H9 (cell line): Measurements from ENCODE around the gene LPAR3. TPM values are rescaled to one million over a fixed set of nuclear protein-coding genes. Genes with fewer than 3 reads are reported as not detected.

Experiments
- DNase-seq: peaks from one replicate; pipeline ENCODE4 v3.0.0-alpha.2; 2017
- H2AFZ ChIP-seq: one replicate; pipeline ENCODE4 v1.6.1; 2013; ENCODE audit warnings: mild to moderate bottlenecking, low read length, control low read depth, moderate library complexity
- H2AK5ac ChIP-seq: 2 replicates; pipeline ENCODE4 v1.6.1; 2013; ENCODE audit warnings: low read length, control low read depth, mixed read lengths; ENCODE audit not compliant: insufficient read length
- H2BK120ac ChIP-seq: one replicate; pipeline ENCODE4 v1.6.1; 2013; ENCODE audit warnings: low read depth, mild to moderate bottlenecking, low read length, control low read depth, inconsistent platforms; ENCODE audit not compliant: poor library complexity, severe bottlenecking
- H2BK12ac ChIP-seq: 2 replicates; pipeline ENCODE4 v1.6.1; 2013; ENCODE audit warnings: low read length, control low read depth, mixed read lengths, low read depth; ENCODE audit not compliant: insufficient read length
- H2BK15ac ChIP-seq: 2 replicates; pipeline ENCODE4 v1.6.1; 2013; ENCODE audit warnings: low read depth, low read length, control low read depth
- H2BK20ac ChIP-seq: one replicate; pipeline ENCODE4 v1.6.1; 2013; ENCODE audit warnings: low read depth, mild to moderate bottlenecking, low read length, control low read depth, inconsistent platforms; ENCODE audit not compliant: poor library complexity, severe bottlenecking
- H2BK5ac ChIP-seq: 2 replicates; pipeline ENCODE4 v1.6.1; 2013; ENCODE audit warnings: low read length, control low read depth, mixed read lengths; ENCODE audit not compliant: insufficient read length
- H3K14ac ChIP-seq: 2 replicates; pipeline ENCODE4 v1.6.1; 2013; ENCODE audit warnings: low read length, control low read depth; ENCODE audit not compliant: insufficient read depth
- H3K18ac ChIP-seq: 2 replicates; pipeline ENCODE4 v1.6.1; 2013; ENCODE audit warnings: low read depth, mild to moderate bottlenecking, mixed read lengths, low read length, control low read depth; ENCODE audit not compliant: insufficient read length
- H3K23ac ChIP-seq: 2 replicates; pipeline ENCODE4 v1.6.1; 2013; ENCODE audit warnings: low read length, control low read depth, mixed read lengths, low read depth; ENCODE audit not compliant: insufficient read length
- H3K23me2 ChIP-seq: 2 replicates; pipeline ENCODE4 v1.6.1; 2013; ENCODE audit warnings: low read depth, mild to moderate bottlenecking, mixed read lengths, low read length, control low read depth; ENCODE audit not compliant: insufficient read length, poor library complexity, severe bottlenecking
- H3K27ac ChIP-seq: 2 replicates; pipeline ENCODE4 v1.5.1; 2013; ENCODE audit warnings: low read length, control low read depth, mixed read lengths, low read depth; ENCODE audit not compliant: insufficient read length
- H3K27me3 ChIP-seq: 2 replicates; pipeline ENCODE4 v1.6.1; 2013; ENCODE audit warnings: low read length, control low read depth, inconsistent platforms; ENCODE audit not compliant: insufficient read depth
- H3K4ac ChIP-seq: 2 replicates; pipeline ENCODE4 v1.6.1; 2013; ENCODE audit warnings: low read depth, mild to moderate bottlenecking, control low read depth, inconsistent platforms, low read length, moderate library complexity
- H3K4me1 ChIP-seq: 2 replicates; pipeline ENCODE4 v1.6.1; 2013; ENCODE audit warnings: low read length, control low read depth, inconsistent platforms; ENCODE audit not compliant: insufficient read depth
- H3K4me2 ChIP-seq: 2 replicates; pipeline ENCODE4 v1.6.1; 2013; ENCODE audit warnings: low read length, control low read depth, mixed read lengths; ENCODE audit not compliant: insufficient read length, insufficient read depth
- H3K56ac ChIP-seq: 2 replicates; pipeline ENCODE4 v1.6.1; 2013; ENCODE audit warnings: low read depth, mild to moderate bottlenecking, mixed read lengths, low read length, control low read depth; ENCODE audit not compliant: insufficient read length
- H3K79me1 ChIP-seq: 2 replicates; pipeline ENCODE4 v1.6.1; 2013; ENCODE audit warnings: low read depth, mild to moderate bottlenecking, moderate library complexity, low read length, control low read depth, inconsistent platforms; ENCODE audit not compliant: insufficient read depth, poor library complexity, severe bottlenecking
- H3K79me2 ChIP-seq: 2 replicates; pipeline ENCODE4 v1.6.1; 2013; ENCODE audit warnings: low read length, control low read depth, inconsistent platforms; ENCODE audit not compliant: insufficient read depth
- H3K9ac ChIP-seq: 2 replicates; pipeline ENCODE4 v1.6.1; 2013; ENCODE audit warnings: low read length, control low read depth, mixed read lengths; ENCODE audit not compliant: insufficient read length; ENCODE audit errors: extremely low read depth
- H3K9me3 ChIP-seq: one replicate; pipeline ENCODE4 v1.6.1; 2013; ENCODE audit warnings: low read depth, low read length, inconsistent platforms; ENCODE audit not compliant: control insufficient read depth
- H3T11ph ChIP-seq: one replicate; pipeline ENCODE4 v1.6.1; 2013; ENCODE audit warnings: mild to moderate bottlenecking, low read length, control low read depth, inconsistent platforms
- H4K20me1 ChIP-seq: one replicate; pipeline ENCODE4 v1.6.1; 2013; ENCODE audit not compliant: control insufficient read depth, insufficient read length, insufficient read depth
- H4K5ac ChIP-seq: 2 replicates; pipeline ENCODE4 v1.6.1; 2013; ENCODE audit warnings: low read depth, mild to moderate bottlenecking, mixed read lengths, low read length, control low read depth; ENCODE audit not compliant: insufficient read length
- H4K8ac ChIP-seq: replicated peaks from 2 replicates; pipeline ENCODE4 v1.6.1; 2013; ENCODE audit warnings: low read length, control low read depth, mixed read lengths, low read depth; ENCODE audit not compliant: insufficient read length
- H4K91ac ChIP-seq: 2 replicates; pipeline ENCODE4 v1.6.1; 2013; ENCODE audit warnings: low read depth, mild to moderate bottlenecking, moderate library complexity, mixed read lengths, low read length, control low read depth; ENCODE audit not compliant: insufficient read length
- H3K27ac Mint-ChIP-seq, 3 experiments: 2 replicates in 2 of 3; 3 replicates in 1 of 3; pipeline ENCODE4 v1.8.0; 2020 to 2021; ENCODE audit warnings: mixed read lengths in 3 of 3, mild to moderate bottlenecking in 1 of 3, moderate library complexity in 1 of 3
- H3K27me3 Mint-ChIP-seq: 2 replicates; pipeline ENCODE4 v1.8.0; 2021; ENCODE audit warnings: low read depth, mild to moderate bottlenecking, moderate library complexity, mixed read lengths
- H3K36me3 Mint-ChIP-seq, 3 experiments: 2 replicates in 2 of 3; 3 replicates in 1 of 3; pipeline ENCODE4 v1.8.0; 2020 to 2021; ENCODE audit warnings: low read depth in 3 of 3, mixed read lengths in 3 of 3; ENCODE audit not compliant: insufficient read depth in 1 of 3
- H3K4me1 Mint-ChIP-seq, 2 experiments: 2 replicates each; pipeline ENCODE4 v1.8.0; 2020; ENCODE audit warnings: mixed read lengths in 2 of 2
- H3K4me3 Mint-ChIP-seq, 2 experiments: 2 replicates in 1 of 2; 3 replicates in 1 of 2; pipeline ENCODE4 v1.8.0; 2020 to 2021; ENCODE audit warnings: mild to moderate bottlenecking in 2 of 2, mixed read lengths in 2 of 2, moderate library complexity in 1 of 2
- H3K9me3 Mint-ChIP-seq, 2 experiments: 2 replicates in 1 of 2; 3 replicates in 1 of 2; pipeline ENCODE4 v1.8.0; 2020; ENCODE audit warnings: mild to moderate bottlenecking in 2 of 2, mixed read lengths in 2 of 2, moderate library complexity in 1 of 2
- CTCF ChIP-seq: fragments of 200-600 bp; sonication (generic); conservative IDR thresholded peaks from 3 replicates; pipeline ENCODE4 v1.8.0; 2021; ENCODE audit warnings: antibody characterized with exemption, mild to moderate bottlenecking
- WGBS: extraction: QIAGEN DNeasy Blood & Tissue Kit; methylation state at CpG from one replicate; pipeline ENCODE4 v1.1.7; 2013; ENCODE audit warnings: missing lambda C conversion rate, low lambda C conversion rate, mixed read lengths; ENCODE audit not compliant: insufficient read length; ENCODE audit errors: extremely low coverage; 5-methylcytosine and 5-hydroxymethylcytosine counted together
- total RNA-seq: library from RNA; stranded (reverse); gene quantifications from 2 replicates; pipeline ENCODE4 v1.2.1, GENCODE V29; 2021

LPAR3 gene
- total RNA-seq, 1 experiment from 2014 or later, result 3.0 TPM

GRCh38 chr1:84795213-84795612, 97.8 kb downstream of the LPAR3 start:
- Histone ChIP-seq H3K18ac (no peak overlapping the region), H3K4me1 (no peaks in the 10 kb centered on the region), H4K91ac (no peak overlapping the region), H2BK20ac (no peak overlapping the region), H2BK5ac (no peak overlapping the region), H3T11ph (no peak overlapping the region), H2BK120ac (no peak overlapping the region), H3K14ac (no peak overlapping the region), H3K4me2 (no peak overlapping the region), H2BK12ac (no peak overlapping the region), H3K9me3 (no peaks in the 10 kb centered on the region), H2AFZ (no peak overlapping the region), H3K79me1 (no peaks in the 10 kb centered on the region), H3K56ac (no peak overlapping the region), H3K79me2 (no peaks in the 10 kb centered on the region), H4K20me1 (no peaks in the 10 kb centered on the region), H4K8ac (no peak overlapping the region), H3K23me2 (no peaks in the 10 kb centered on the region), H2AK5ac (no peak overlapping the region), H3K4ac (no peak overlapping the region), H3K27me3 (no peaks in the 10 kb centered on the region), H3K23ac (no peak overlapping the region), H3K9ac (no peak overlapping the region), H4K5ac (no peak overlapping the region), H3K27ac (no peak overlapping the region), H2BK15ac (no peak overlapping the region)
- WGBS, result no CpG with 5 or more reads among the region's 2 CpGs
- TF ChIP-seq CTCF, result no peak
- Mint-ChIP-seq H3K27me3 (peaks cover 2% of the 10 kb centered on the region; the same call in 1 of the 2 replicates), H3K9me3 (peaks cover 5 to 6% of the 10 kb centered on the region in 2 experiments; a peak in 4 of 5 replicates), H3K4me3 (no peak overlapping the region), H3K36me3 (peaks cover 0 to 6% (median 2%) of the 10 kb centered on the region in 3 experiments; a peak in 4 of 7 replicates), H3K27ac (no peak overlapping the region), H3K4me1 (no peaks in the 10 kb centered on the region)
- no peak for DNase-seq
